NCI-H2227 (cell line): ENCODE measurements around the gene GH1.
A peak's percentile ranks its signal among the peaks of the same experiment; 100 is the strongest.
"Not testable (repeated sequence)": the region's sequence is repeated elsewhere in the genome, so short reads cannot be mapped to it uniquely, and the experiment has no call there.

Experiments used
- DNase-seq: peaks from one replicate; lab custom pipeline; 2025; ENCODE audit not compliant: unreplicated experiment; lab: John Stamatoyannopoulos, UW

The GH1 gene

GRCh38 chr17:63898899-63899798 is 19.5 kb downstream of the GH1 start:
- DNase-seq: not testable (repeated sequence)

GRCh38 chr17:63896524-63897354 is 21.9 kb downstream of the GH1 start, which contains the start of gene CSH1:
Gene CSH1 (minus strand): TSS chr17:63896574. CDS start chr17:63896511, 63 bp downstream.
- DNase-seq: not testable (repeated sequence)

DNA sequence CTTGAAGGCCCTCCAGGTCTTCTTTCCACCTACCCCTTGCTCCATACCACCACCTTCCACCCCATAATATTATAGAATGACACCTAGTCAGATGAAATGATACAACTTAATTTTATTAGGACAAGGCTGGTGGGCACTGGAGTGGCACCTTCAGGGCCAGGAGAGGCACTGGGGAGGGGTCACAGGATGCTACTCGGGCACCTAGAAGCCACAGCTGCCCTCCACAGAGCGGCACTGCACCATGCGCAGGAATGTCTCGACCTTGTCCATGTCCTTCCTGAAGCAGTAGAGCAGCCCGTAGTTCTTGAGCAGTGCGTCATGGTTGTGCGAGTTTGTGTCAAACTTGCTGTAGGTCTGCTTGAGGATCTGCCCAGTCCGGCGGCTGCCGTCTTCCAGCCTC is 23.8 kb downstream of the GH1 start:
- not testable (repeated sequence) for DNase-seq

GRCh38 chr17:63894021-63894420 is 24.6 kb downstream of the GH1 start:
- DNase-seq: not testable (repeated sequence)

- DNase-seq: not testable (repeated sequence)
These were observed 26.2 kb downstream of the GH1 start for GRCh38 chr17:63892316-63893037.

DNA sequence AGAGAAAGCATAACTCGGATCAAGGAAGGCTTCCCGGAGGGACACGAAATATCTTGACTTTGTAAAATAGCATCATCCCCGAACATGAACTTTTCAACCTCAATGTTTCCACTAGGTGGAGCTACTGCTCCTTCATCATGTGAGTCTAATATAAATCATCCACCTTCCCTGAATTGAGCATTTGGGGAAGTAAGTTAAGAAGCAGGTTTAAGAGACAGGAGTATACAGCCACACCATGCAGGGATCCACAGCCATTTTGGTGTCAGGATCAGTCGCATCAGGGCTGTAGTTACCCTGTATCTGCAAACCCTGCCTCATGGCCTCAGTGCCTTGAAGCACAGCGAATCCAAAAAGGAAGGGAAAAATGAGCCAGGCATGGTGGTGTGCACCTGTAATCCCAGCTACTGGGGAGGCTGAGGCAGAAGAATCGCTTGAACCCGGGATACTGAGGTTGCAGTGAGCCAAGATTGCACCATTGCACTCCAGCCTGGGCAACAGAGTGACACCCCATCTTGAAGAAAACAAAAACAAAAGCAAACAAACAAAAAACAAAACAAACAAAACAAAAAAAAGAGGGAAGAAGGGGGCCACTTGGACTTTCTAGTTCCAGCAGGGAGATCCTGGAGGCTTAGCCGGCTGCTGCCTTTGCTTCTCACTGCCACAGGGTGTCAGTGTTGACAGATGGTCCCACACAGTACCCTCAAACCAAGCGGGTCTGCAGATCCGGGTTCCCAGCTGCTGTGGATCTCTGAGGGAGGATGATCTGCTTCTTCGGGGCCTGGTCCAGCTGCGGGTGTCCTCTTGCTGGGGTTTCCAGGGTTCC is 29.4 kb downstream of the GH1 start:
- DNase-seq: peak; percentile 66

DNA sequence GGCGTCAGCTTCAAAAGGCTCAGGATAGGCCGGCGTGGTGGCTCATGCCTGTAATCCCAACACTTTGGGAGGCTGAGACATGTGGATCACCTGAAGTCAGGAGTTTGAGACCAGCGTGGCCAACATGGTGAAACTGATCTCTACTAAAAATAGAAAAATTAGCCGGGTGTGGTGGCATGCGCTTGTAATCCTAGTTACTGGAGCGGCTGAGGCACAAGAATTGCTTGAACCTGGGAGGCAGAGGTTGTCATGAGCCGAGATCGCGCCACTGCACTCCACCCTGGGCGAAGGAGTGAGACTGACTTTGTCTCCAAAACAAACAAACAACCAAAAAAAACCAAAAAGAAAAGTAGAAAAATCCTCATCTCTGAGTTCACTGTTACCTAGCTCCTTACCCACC is 33.5 kb downstream of the GH1 start:
- DNase-seq: not testable (repeated sequence)

DNA sequence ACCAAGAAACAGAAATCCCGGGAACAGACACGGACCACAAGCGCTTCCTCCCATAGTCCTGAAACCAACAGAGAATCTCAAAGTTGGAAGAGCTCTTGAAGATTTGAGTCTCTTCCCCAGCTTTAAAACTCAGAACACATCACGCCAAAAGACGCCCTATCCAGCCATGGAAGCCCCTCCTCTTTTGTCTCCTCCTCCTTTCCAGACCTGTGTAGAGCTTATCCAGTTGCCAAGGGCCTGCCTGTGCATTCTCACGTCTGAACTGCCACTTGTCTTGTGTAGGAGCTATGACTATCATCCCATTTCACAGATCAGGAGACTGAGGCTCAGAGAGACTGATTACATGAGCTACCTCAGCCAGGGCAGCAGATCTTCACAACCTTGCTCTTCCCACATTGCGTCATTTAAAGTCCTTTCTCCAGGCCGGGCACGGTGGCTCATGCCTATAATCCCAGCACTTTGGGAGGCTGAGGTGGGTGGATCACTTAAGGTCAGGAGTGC is 36.0 kb downstream of the GH1 start:
- DNase-seq: not testable (repeated sequence)

DNA sequence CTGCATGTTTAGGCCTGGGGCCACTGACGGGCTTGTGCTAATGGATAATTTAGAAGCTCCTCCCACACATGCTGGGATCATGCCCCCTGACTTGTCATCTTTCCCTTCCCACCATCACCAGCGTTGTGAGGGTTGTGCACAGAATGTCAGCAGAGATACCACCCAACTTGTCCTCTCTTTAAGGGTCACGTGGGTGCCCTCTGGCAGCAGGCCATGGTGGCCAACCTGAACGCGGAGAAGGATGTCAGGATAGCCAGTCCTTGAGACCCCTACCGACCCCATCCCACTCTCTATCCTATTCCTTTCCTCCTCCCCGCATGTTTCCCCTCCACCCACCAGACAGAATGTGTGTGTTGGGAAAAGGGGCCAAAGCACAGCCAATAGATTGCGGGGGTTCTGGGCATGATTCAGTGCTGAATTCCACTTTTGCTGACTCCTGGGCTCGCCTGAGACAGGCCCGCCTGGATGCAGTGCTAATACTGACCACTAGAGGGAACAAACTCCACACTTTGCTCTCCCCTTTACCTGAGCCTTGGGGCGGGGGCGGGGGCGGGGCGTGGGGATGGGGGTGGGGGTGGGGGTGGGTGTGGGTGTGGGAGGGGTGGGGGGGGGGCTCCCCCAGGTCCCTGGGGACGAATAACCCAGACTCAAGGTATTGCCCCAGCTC is 36.6 kb downstream of the GH1 start, which contains the start of gene GH2:
GH2 (minus strand) TSS at position 10 of the 667 bp plus-strand sequence. CDS start 143 bp downstream, outside the sequence.
- DNase-seq: peak; percentile 31

DNA sequence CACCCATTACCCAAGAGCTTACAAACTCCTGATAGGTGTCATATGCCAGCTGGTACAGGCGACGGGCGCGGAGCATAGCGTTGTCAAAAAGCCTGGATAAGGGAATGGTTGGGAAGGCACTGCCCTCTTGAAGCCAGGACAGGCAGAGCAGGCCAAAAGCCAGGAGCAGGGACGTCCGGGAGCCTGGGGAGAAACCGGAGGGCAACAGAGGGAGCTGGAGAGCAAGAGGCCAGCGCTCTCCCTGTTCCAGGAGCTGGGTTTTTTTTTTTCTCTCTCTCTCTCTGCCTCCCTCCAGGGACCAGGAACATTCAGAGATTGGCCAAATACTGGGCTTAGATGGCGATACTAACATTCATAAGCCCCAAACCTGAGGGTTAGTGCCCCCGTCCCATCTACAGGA is 37.3 kb downstream of the GH1 start:
- not testable (repeated sequence) for DNase-seq

GRCh38 chr17:63880706-63881105 is 37.9 kb downstream of the GH1 start:
- DNase-seq: no peak

DNA sequence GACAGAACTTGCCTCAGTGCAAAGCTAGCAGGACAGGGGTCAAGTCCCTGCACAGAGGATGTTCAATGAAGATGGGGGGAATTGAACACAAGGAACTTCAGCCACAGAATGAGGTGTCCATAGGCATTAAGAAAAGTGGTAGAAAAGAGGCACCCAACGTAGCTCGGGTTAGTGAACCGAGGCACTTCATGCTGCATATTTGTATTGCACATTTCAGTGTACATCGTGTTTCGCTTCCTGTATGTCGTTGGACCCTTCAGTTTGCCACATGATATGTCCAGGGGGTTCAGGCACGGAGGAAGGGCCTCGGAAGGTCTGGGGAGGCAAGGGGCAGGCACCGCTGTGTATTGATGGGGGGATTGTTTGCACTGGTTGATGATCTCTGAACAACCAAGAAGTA is 40.2 kb downstream of the GH1 start:
- not testable (repeated sequence) for DNase-seq

- DNase-seq: not testable (repeated sequence)
These were observed 43.9 kb downstream of the GH1 start for GRCh38 chr17:63874693-63875092.

DNA sequence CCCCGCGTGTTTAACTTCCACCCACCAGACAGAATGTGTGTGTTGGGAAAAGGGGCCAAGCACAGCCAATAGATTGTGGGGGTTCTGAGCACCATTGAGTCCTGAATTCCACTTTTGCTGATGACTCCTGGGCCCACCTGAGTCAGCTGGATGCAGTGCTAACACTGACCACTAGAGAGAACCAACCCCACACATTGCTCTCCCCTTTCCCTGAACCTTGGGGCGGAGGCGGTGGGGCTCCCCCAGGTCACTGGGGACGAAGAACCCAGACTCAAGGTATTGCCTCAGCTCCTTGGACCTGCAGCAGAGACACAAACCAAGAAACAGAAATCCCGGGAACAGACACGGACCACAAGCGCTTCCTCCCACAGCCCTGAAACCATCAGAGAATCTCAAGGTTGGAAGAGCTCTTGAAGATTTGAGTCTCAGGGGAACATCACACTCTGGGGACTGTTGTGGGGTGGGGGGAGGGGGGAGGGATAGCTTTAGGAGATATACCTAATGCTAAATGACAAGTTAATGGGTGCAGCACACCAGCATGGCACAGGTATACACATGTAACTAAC is 44.5 kb downstream of the GH1 start:
- DNase-seq: not testable (repeated sequence)

GRCh38 chr17:63873577-63873976 is 45.1 kb downstream of the GH1 start, which contains the start of gene CSH2:
Gene CSH2 (minus strand): TSS chr17:63873677. CDS start chr17:63873614, 63 bp downstream.
- DNase-seq: not testable (repeated sequence)

DNA sequence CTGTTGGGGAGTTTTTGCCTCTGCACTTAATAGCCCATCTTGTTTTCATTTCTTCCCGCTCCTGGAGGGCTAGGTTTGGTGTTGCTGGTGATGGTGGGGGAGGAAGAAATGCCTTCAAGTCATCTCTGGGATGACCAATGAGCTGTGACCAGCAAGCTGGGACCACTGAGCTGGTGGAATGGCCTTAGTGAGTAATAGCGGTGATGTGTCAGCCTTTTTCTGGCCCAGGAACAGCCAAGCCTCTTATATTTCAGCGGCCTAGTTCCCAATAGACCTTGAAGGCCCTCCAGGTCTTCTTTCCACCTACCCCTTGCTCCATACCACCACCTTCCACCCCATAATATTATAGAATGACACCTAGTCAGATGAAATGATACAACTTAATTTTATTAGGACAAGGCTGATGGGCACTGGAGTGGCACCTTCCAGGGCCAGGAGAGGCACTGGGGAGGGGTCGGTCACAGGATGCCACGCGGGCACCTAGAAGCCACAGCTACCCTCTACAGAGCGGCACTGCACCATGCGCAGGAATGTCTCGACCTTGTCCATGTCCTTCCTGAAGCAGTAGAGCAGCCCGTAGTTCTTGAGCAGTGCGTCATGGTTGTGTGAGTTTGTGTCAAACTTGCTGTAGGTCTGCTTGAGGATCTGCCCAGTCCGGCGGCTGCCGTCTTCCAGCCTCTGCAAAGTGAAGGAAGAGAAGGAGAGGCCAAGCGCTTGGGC is 46.8 kb downstream of the GH1 start:
- not testable (repeated sequence) for DNase-seq

- not testable (repeated sequence) for DNase-seq
These were observed 48.4 kb downstream of the GH1 start for GRCh38 chr17:63870292-63870665.
